Endothelial cell of umbilical vein (primary cell): Measurements from ENCODE around the gene NFIC. TPM values are rescaled to one million over a fixed set of nuclear protein-coding genes. Genes with fewer than 3 reads are reported as not detected.
A peak's percentile ranks its signal among the peaks of the same experiment; 100 is the strongest.

Experiments
- BruUV-seq: library from RNA; stranded (reverse); fragments of 400-500 nt; replicated peaks from 2 replicates; lab custom pipeline; 2021; lab: Mats Ljungman, UMichigan
- CTCF ChIA-PET: fragments of 300-600, 350-600 bp; sonication (Branson Sonifier 250); formaldehyde crosslinking; loops from one replicate; lab custom pipeline; 2021; ENCODE audit warnings: antibody characterized with exemption, inconsistent platforms; lab: Charles Lee
- POLR2A ChIA-PET: fragments of 300-600, 350-600 bp; sonication (Branson Sonifier 250); formaldehyde crosslinking; loops from one replicate; lab custom pipeline; 2021; ENCODE audit warnings: antibody characterized with exemption, inconsistent platforms; lab: Charles Lee
- DNase-seq: peaks from one replicate; pipeline ENCODE4 v3.0.0-alpha.2; 2011; ENCODE audit warnings: low read depth, low spot score
- FAIRE-seq: peaks from 2 replicates; lab custom pipeline; 2011; peaks lifted over from hg19 to GRCh38; lab: Jason Lieb, UNC
- H2AFZ ChIP-seq: 2 replicates; pipeline ENCODE4 v1.6.0; 2012; ENCODE audit warnings: low read depth, low read length, control low read depth, inconsistent platforms
- H3K27ac ChIP-seq: 2 replicates; pipeline ENCODE4 v1.5.1; 2011; ENCODE audit warnings: low read depth, mild to moderate bottlenecking, control low read depth, low read length, moderate library complexity; ENCODE audit not compliant: insufficient read depth
- H3K27me3 ChIP-seq, 2 experiments: 2 replicates each; pipeline versions ENCODE4 v1.6.0 to v1.6.1; 2011; ENCODE audit warnings: low read length in 2 of 2, mixed read lengths in 1 of 2; ENCODE audit not compliant: control insufficient read depth in 2 of 2, insufficient read depth in 2 of 2
- H3K36me3 ChIP-seq, 2 experiments: 2 replicates in 1 of 2; 3 replicates in 1 of 2; pipeline ENCODE4 v1.5.1; 2011; ENCODE audit warnings: low read length in 2 of 2, mild to moderate bottlenecking in 1 of 2, moderate library complexity in 1 of 2; ENCODE audit not compliant: control insufficient read depth in 2 of 2, insufficient read depth in 2 of 2; ENCODE audit errors: extremely low read depth in 1 of 2
- H3K4me1 ChIP-seq: 3 replicates; pipeline ENCODE4 v1.5.1; 2011; ENCODE audit warnings: mild to moderate bottlenecking, low read length; ENCODE audit not compliant: control insufficient read depth, insufficient read depth; ENCODE audit errors: extremely low read depth
- H3K4me2 ChIP-seq: 2 replicates; pipeline ENCODE4 v1.6.1; 2011; ENCODE audit warnings: low read length, control low read depth, mixed read lengths; ENCODE audit not compliant: insufficient read depth
- H3K4me3 ChIP-seq, 3 experiments: fragments of 200-600 bp in 1 of 3; sonication (generic), shearing (Covaris generic) in 1 of 3; replicated peaks in 1 of 3; 2 replicates each; pipeline ENCODE4 v1.5.1; 2011 to 2016; ENCODE audit warnings: control low read depth in 3 of 3, low read length in 3 of 3, mild to moderate bottlenecking in 2 of 3, inconsistent platforms in 1 of 3, low read depth in 1 of 3, moderate library complexity in 1 of 3; ENCODE audit not compliant: insufficient read depth in 1 of 3
- H3K79me2 ChIP-seq: 2 replicates; pipeline ENCODE4 v1.6.0; 2012; ENCODE audit warnings: low read length, inconsistent platforms; ENCODE audit not compliant: control insufficient read depth, insufficient read depth
- H3K9ac ChIP-seq: replicated peaks from 2 replicates; pipeline ENCODE3; 2011; ENCODE audit warnings: low read length, control low read depth; ENCODE audit not compliant: insufficient read depth; ENCODE audit errors: extremely low read depth
- H3K9me1 ChIP-seq: replicated peaks from 3 replicates; pipeline ENCODE4 v1.6.0; 2011; ENCODE audit warnings: mild to moderate bottlenecking, low read length; ENCODE audit not compliant: control insufficient read depth, insufficient read depth; ENCODE audit errors: extremely low read depth
- H3K9me3 ChIP-seq: replicated peaks from 2 replicates; pipeline ENCODE4 v1.5.1; 2012; ENCODE audit warnings: low read length, inconsistent platforms; ENCODE audit not compliant: control insufficient read depth, insufficient read depth
- H4K20me1 ChIP-seq: replicated peaks from 2 replicates; pipeline ENCODE3; 2011; ENCODE audit warnings: mild to moderate bottlenecking, low read length; ENCODE audit not compliant: control insufficient read depth, insufficient read depth; ENCODE audit errors: extremely low read depth
- FOS ChIP-seq: IDR thresholded peaks from 2 replicates; pipeline ENCODE4 v1.6.1; 2011; ENCODE audit warnings: mild to moderate bottlenecking, low read length, moderate library complexity, borderline replicate concordance; ENCODE audit not compliant: insufficient read depth
- dilution Hi-C: fragments of 300-500 bp; cut with MboI; formaldehyde crosslinking; loops from one replicate; pipeline ENCODE4 v1.15.0; 2019; ENCODE audit warnings: low sequenced_read_pairs; ENCODE audit not compliant: extremely low pct_ligation_motif_present
- intact Hi-C: fragments of 100-400 bp; cut with micrococcal nuclease; formaldehyde crosslinking; loops from one replicate; pipeline ENCODE4 v1.10.0; 2022
- polyA plus RNA-seq, 4 experiments: library from polyadenylated mRNA; depleted of rRNA in 3 of 4; stranded (reverse) in 3 of 4; unstranded in 1 of 4; fragments of >200 nt; gene quantifications; 2 replicates each; pipeline versions ENCODE4 v1.2.1 to v1.2.3, GENCODE V29; 2011 to 2012; ENCODE audit warnings: missing spikeins in 1 of 4
- total RNA-seq: library from RNA; stranded (reverse); gene quantifications from 2 replicates; pipeline ENCODE4 v1.2.3, GENCODE V29; 2021
- TF ChIP-seq, protein P1 (sequence below), 2 donors: IDR thresholded peaks; 1 replicate in 1 of 2; 2 replicates in 1 of 2; pipeline ENCODE4 v1.5.1; 2011; ENCODE audit warnings: low read length in 2 of 2, mild to moderate bottlenecking in 2 of 2, moderate library complexity in 2 of 2, control low read depth in 1 of 2, inconsistent platforms in 1 of 2, low read depth in 1 of 2; ENCODE audit not compliant: insufficient read depth in 1 of 2; ENCODE audit errors: extremely low read depth in 1 of 2

Gene NFIC
- total and polyA plus RNA-seq, 2 donors (not counting 3 experiments of a cell fraction or from before 2014, with no cell fraction given): 11.4 to 133 TPM

DNA sequence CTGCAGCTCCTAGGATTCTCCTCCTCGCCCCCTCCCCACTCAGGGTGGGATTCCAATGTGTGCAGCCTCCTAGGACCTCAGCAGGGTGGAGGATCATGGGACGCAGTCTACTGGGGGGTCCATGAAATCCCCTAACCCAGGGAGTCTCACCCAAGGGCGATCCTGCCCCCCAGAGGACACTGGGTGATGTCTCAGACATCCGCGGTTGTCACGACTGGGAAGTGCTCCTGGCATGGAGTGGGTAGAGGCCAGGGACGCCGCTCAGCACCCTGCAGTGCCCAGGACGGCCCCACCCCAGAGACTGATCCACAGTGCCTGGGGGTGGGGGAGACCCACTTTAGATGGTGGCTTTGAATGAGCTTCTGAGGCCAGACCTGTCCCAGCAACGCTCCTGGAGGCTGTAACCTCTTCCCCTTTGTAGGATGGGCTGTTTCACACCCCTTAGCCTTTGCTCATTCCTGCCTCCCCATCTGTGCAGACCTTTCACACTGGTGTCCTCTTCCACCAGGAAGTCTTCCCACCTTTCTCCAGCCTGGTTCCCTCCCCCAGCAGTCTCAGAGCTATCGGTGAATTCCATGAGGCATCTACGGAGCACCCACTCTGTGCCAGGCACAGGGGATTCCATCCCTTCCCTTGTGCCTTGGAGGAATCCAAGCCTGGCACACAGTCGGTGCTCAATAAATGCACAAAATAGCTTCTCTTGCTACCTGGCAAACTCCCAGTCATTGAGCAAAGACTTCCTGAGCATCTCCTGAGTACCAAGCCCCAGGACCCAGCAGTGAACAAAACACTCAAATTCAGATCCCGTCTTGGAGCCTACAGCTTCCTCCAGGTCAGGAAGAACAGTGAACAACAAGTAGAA is 103.5 kb downstream of the NFIC start:
- H3K27me3 ChIP-seq: no peaks in the 10 kb centered on the region
- intact Hi-C loops (loop anchor here (5.0 kb wide), 1 partner anchor 163 kb away; no protein-coding TSS in a partner anchor), dilution Hi-C loops (no loop called here)
- ChIA-PET CTCF (interaction anchor here (0.8 to 3.9 kb wide), 17 partner anchors 9 to 165 kb away, joined by 3 to 39 read pairs (median 5); partner anchors contain the start of gene SMIM44), POLR2A (no interaction called here)
- no peaks in the 10 kb centered on the region for H3K4me1 ChIP-seq
- no peak for FAIRE-seq
- no peak overlapping the region for H3K4me3 ChIP-seq
- no peak overlapping the region for H3K9ac ChIP-seq
- no TSS peak for BruUV-seq
- H3K36me3 ChIP-seq: no peaks in the 10 kb centered on the region
- no peak for DNase-seq
- no peaks in the 10 kb centered on the region for H4K20me1 ChIP-seq
- TF ChIP-seq FOS: no peak
- TF ChIP-seq, protein P1, sequence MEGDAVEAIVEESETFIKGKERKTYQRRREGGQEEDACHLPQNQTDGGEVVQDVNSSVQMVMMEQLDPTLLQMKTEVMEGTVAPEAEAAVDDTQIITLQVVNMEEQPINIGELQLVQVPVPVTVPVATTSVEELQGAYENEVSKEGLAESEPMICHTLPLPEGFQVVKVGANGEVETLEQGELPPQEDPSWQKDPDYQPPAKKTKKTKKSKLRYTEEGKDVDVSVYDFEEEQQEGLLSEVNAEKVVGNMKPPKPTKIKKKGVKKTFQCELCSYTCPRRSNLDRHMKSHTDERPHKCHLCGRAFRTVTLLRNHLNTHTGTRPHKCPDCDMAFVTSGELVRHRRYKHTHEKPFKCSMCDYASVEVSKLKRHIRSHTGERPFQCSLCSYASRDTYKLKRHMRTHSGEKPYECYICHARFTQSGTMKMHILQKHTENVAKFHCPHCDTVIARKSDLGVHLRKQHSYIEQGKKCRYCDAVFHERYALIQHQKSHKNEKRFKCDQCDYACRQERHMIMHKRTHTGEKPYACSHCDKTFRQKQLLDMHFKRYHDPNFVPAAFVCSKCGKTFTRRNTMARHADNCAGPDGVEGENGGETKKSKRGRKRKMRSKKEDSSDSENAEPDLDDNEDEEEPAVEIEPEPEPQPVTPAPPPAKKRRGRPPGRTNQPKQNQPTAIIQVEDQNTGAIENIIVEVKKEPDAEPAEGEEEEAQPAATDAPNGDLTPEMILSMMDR (IDR thresholded peaks at IDR 0.05; ENCODE audit: extremely low read depth in 1 of 2, insufficient read depth in 1 of 2, low read depth in 1 of 2, low read length in 2 of 2): peak in 1 of 2 donors; percentile 5
- H3K27ac ChIP-seq: no peak overlapping the region
- no peaks in the 10 kb centered on the region for H3K9me3 ChIP-seq
- H3K4me2 ChIP-seq: no peak overlapping the region
- H3K9me1 ChIP-seq: no peaks in the 10 kb centered on the region
- no peaks in the 10 kb centered on the region for H3K79me2 ChIP-seq
- no peak overlapping the region for H2AFZ ChIP-seq
